ENCODE measurements around the gene FANCD2OS. TPM values are rescaled to one million over a fixed set of nuclear protein-coding genes. Genes with fewer than 3 reads are reported as not detected.

Gene FANCD2OS
- total RNA-seq, 1 experiment from 2014 or later, result not detected

DNA sequence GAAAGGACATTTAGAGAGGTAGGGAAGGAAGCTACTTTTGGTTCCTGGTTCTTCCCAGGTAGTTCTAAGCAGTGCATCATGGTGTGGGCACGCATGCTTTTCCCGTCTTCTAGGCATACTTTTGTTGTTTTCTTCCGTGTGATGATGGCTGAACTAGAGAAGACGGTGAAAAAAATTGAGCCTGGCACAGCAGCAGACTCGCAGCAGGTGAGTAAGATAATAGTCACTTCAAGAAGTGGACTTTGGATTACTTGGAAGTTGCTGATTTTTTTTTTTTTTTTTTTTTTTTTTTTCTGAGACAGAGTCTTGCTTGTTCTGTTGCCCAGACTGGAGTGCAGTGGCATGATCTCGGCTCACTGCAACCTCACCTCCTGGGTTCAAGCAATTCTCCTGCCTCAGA, 17.9 kb downstream of the FANCD2OS start:
- no peaks in the 10 kb centered on the region for H3K27me3 ChIP-seq (replicated peaks; ENCODE audit: control insufficient read depth, insufficient read depth, low read length)
- TF ChIP-seq, protein P1, sequence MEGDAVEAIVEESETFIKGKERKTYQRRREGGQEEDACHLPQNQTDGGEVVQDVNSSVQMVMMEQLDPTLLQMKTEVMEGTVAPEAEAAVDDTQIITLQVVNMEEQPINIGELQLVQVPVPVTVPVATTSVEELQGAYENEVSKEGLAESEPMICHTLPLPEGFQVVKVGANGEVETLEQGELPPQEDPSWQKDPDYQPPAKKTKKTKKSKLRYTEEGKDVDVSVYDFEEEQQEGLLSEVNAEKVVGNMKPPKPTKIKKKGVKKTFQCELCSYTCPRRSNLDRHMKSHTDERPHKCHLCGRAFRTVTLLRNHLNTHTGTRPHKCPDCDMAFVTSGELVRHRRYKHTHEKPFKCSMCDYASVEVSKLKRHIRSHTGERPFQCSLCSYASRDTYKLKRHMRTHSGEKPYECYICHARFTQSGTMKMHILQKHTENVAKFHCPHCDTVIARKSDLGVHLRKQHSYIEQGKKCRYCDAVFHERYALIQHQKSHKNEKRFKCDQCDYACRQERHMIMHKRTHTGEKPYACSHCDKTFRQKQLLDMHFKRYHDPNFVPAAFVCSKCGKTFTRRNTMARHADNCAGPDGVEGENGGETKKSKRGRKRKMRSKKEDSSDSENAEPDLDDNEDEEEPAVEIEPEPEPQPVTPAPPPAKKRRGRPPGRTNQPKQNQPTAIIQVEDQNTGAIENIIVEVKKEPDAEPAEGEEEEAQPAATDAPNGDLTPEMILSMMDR (IDR thresholded peaks at IDR 0.05; ENCODE audit: insufficient read depth in 1 of 2, low read depth in 1 of 2, low read length in 1 of 2, severe bottlenecking in 1 of 2, unreplicated experiment in 1 of 2), result no peak
- no peak for DNase-seq
- no peak overlapping the region for H3K4me3 ChIP-seq (ENCODE audit: low read depth, low read length)
- BruUV-seq (replicated peaks), result no TSS peak
- intact Hi-C loops (cut with micrococcal nuclease; ENCODE audit: unreplicated experiment), result no loop called here
- Mint-ChIP-seq H3K4me1 (ENCODE audit: low read depth, unreplicated experiment) (peaks cover 7% of the 10 kb centered on the region), H3K36me3 (ENCODE audit: insufficient read depth, unreplicated experiment) (peaks cover 51% of the 10 kb centered on the region), H3K27me3 (ENCODE audit: insufficient read depth, unreplicated experiment) (no peaks in the 10 kb centered on the region), H3K9me3 (ENCODE audit: unreplicated experiment) (no peaks in the 10 kb centered on the region), H3K4me3 (ENCODE audit: unreplicated experiment) (no peak overlapping the region), H3K27ac (ENCODE audit: unreplicated experiment) (no peak overlapping the region)
- no peaks in the 10 kb centered on the region for H3K9me3 ChIP-seq
- H3K4me1 ChIP-seq, result peaks cover 26% of the 10 kb centered on the region
- peaks cover 1% of the 10 kb centered on the region; the same call in 1 of the 2 replicates for H3K36me3 ChIP-seq (ENCODE audit: control insufficient read depth, insufficient read depth, low read length)
- POLR2A ChIA-PET, result no interaction called here
- CTCF ChIA-PET, result no interaction called here

- Mint-ChIP-seq H3K4me1 (ENCODE audit: low read depth, unreplicated experiment) (peaks cover 7% of the 10 kb centered on the region), H3K36me3 (ENCODE audit: insufficient read depth, unreplicated experiment) (peaks cover 51% of the 10 kb centered on the region), H3K27me3 (ENCODE audit: insufficient read depth, unreplicated experiment) (no peaks in the 10 kb centered on the region), H3K27ac (ENCODE audit: unreplicated experiment) (peak overlapping the region; percentile 85), H3K9me3 (ENCODE audit: unreplicated experiment) (no peaks in the 10 kb centered on the region), H3K4me3 (ENCODE audit: unreplicated experiment) (peak overlapping the region; percentile 19)
- ChIA-PET POLR2A (interaction anchor here (0.7 kb wide), 1 partner anchor 260 kb away, joined by 3 read pairs; no protein-coding TSS in a partner anchor), CTCF (interaction anchor here (1.3 kb wide), 1 partner anchor 157 kb away, joined by 5 read pairs; no protein-coding TSS in a partner anchor)
- Histone ChIP-seq H3K4me1 (peaks cover 26% of the 10 kb centered on the region), H3K36me3 (ENCODE audit: control insufficient read depth, insufficient read depth, low read length) (peaks cover 1% of the 10 kb centered on the region; the same call in 1 of the 2 replicates), H3K27me3 (replicated peaks; ENCODE audit: control insufficient read depth, insufficient read depth, low read length) (no peaks in the 10 kb centered on the region), H3K4me3 (ENCODE audit: low read depth, low read length) (no peak overlapping the region), H3K9me3 (no peaks in the 10 kb centered on the region)
- intact Hi-C loops (cut with micrococcal nuclease; ENCODE audit: unreplicated experiment), result no loop called here
- BruUV-seq (replicated peaks), result no TSS peak
- DNase-seq, result peak in 1 of 2 experiments; percentile 20
- TF ChIP-seq, protein P1 (IDR thresholded peaks at IDR 0.05; ENCODE audit: insufficient read depth in 1 of 2, low read depth in 1 of 2, low read length in 1 of 2, severe bottlenecking in 1 of 2, unreplicated experiment in 1 of 2), result no peak
Observed at GRCh38 chr3:10088256-10088655, 19.8 kb downstream of the FANCD2OS start.

GRCh38 chr3:10085738-10086137, 22.3 kb downstream of the FANCD2OS start:
- TF ChIP-seq, protein P1 (IDR thresholded peaks at IDR 0.05; ENCODE audit: insufficient read depth in 1 of 2, low read depth in 1 of 2, low read length in 1 of 2, severe bottlenecking in 1 of 2, unreplicated experiment in 1 of 2), result no peak
- Histone ChIP-seq H3K36me3 (ENCODE audit: control insufficient read depth, insufficient read depth, low read length) (peaks cover 1% of the 10 kb centered on the region; the same call in 1 of the 2 replicates), H3K27me3 (replicated peaks; ENCODE audit: control insufficient read depth, insufficient read depth, low read length) (no peaks in the 10 kb centered on the region), H3K4me1 (peaks cover 26% of the 10 kb centered on the region), H3K4me3 (ENCODE audit: low read depth, low read length) (no peak overlapping the region), H3K9me3 (no peaks in the 10 kb centered on the region)
- Mint-ChIP-seq H3K36me3 (ENCODE audit: insufficient read depth, unreplicated experiment) (peaks cover 58% of the 10 kb centered on the region), H3K27me3 (ENCODE audit: insufficient read depth, unreplicated experiment) (no peaks in the 10 kb centered on the region), H3K9me3 (ENCODE audit: unreplicated experiment) (no peaks in the 10 kb centered on the region), H3K4me1 (ENCODE audit: low read depth, unreplicated experiment) (peaks cover 7% of the 10 kb centered on the region), H3K4me3 (ENCODE audit: unreplicated experiment) (no peak overlapping the region), H3K27ac (ENCODE audit: unreplicated experiment) (no peak overlapping the region)
- CTCF ChIA-PET, result no interaction called here
- POLR2A ChIA-PET, result no interaction called here
- DNase-seq, result peak in 1 of 2 experiments; percentile 5
- BruUV-seq (replicated peaks), result no TSS peak
- intact Hi-C loops (cut with micrococcal nuclease; ENCODE audit: unreplicated experiment), result no loop called here
